Stomach (tissue), 9 donors: ENCODE results near the gene ZCCHC14. TPM values are rescaled to one million over a fixed set of nuclear protein-coding genes. Genes with fewer than 3 reads are reported as not detected.

Experiments
- DNase-seq, 2 donors: peaks; one replicate each; pipeline versions ENCODE4 v3.0.0 to v3.0.0-alpha.2; 2013 to 2019
- H3K27ac ChIP-seq, 5 donors: fragments of 200-600 bp in 4 of 5; sonication (generic) in 4 of 5; one replicate each; pipeline ENCODE4 v1.5.1; 2013 to 2019; ENCODE audit warnings: mild to moderate bottlenecking in 1 of 5, moderate library complexity in 1 of 5
- H3K27me3 ChIP-seq, 3 donors: fragments of 200-600 bp; sonication (generic); one replicate each; pipeline ENCODE4 v1.5.1; 2017 to 2019; ENCODE audit warnings: mixed run types in 1 of 3
- H3K36me3 ChIP-seq, 4 donors: fragments of 200-600 bp; sonication (generic); 1 replicate in 3 of 4; 2 replicates in 1 of 4; pipeline ENCODE4 v1.5.1; 2016 to 2019
- H3K4me1 ChIP-seq, 4 donors: fragments of 200-600 bp; sonication (generic); one replicate each; pipeline ENCODE4 v1.5.1; 2016 to 2019
- H3K4me3 ChIP-seq, 4 donors: fragments of 200-600 bp; sonication (generic) in 3 of 4; one replicate each; pipeline ENCODE4 v1.5.1; 2016 to 2019; ENCODE audit warnings: mild to moderate bottlenecking in 1 of 4
- H3K9me3 ChIP-seq, 4 donors: fragments of 200-600 bp; sonication (generic); one replicate each; pipeline ENCODE4 v1.5.1; 2016 to 2019
- EP300 ChIP-seq: sonication (generic); formaldehyde crosslinking; IDR thresholded peaks from one replicate; pipeline ENCODE4 v1.6.1; 2017; ENCODE audit warnings: antibody characterized with exemption
- POLR2A ChIP-seq, 4 donors: fragments of 450-650 bp; IDR thresholded peaks; one replicate each; pipeline ENCODE4 v1.6.1; 2016; ENCODE audit warnings: antibody characterized with exemption in 4 of 4, control low read depth in 2 of 4, mild to moderate bottlenecking in 1 of 4, moderate library complexity in 1 of 4
- POLR2AphosphoS5 ChIP-seq, 3 donors: sonication (generic); formaldehyde crosslinking; IDR thresholded peaks; one replicate each; pipeline ENCODE4 v1.6.1; 2016; ENCODE audit warnings: antibody characterized with exemption in 3 of 3
- WGBS, 5 donors: extraction: QIAGEN DNeasy Blood & Tissue Kit in 3 of 5; methylation state at CpG; one replicate each; pipeline versions ENCODE4 v1.1.5 to v1.1.7; 2013 to 2018; 5-methylcytosine and 5-hydroxymethylcytosine counted together
- intact Hi-C: fragments of 100-400 bp; cut with DNase I; formaldehyde crosslinking; loops from one replicate; pipeline ENCODE4 v1.15.1; 2023; ENCODE audit warnings: low total_unique reads
- polyA plus RNA-seq, 3 donors: library from polyadenylated mRNA; stranded (reverse); fragments of 200-250 nt; gene quantifications; one replicate each; pipeline ENCODE4 v1.2.3, GENCODE V29; 2013
- total RNA-seq, 5 donors: library from RNA; depleted of rRNA; stranded (reverse); fragments of >200 nt; gene quantifications; one replicate each; pipeline versions ENCODE4 v1.1.0 to v1.2.3, GENCODE V29; 2014 to 2016
- TF ChIP-seq, protein P1 (sequence below), 7 experiments: fragments of 450-650 bp in 4 of 7; fragments of 200-600 bp in 3 of 7; sonication (generic) in 3 of 7; IDR thresholded peaks; one replicate each; pipeline ENCODE4 v1.5.1; 2016 to 2019; ENCODE audit warnings: antibody characterized with exemption in 7 of 7, control low read depth in 2 of 7, mild to moderate bottlenecking in 1 of 7
- donor health status: healthy with polysubstance abuse.
- donor health status: Bipolar disorder and iron deficiency.
- donor health status: healthy.

The ZCCHC14 gene
- total and polyA plus RNA-seq, 8 donors = 5.4 to 25.9 (median 16.7) TPM

DNA sequence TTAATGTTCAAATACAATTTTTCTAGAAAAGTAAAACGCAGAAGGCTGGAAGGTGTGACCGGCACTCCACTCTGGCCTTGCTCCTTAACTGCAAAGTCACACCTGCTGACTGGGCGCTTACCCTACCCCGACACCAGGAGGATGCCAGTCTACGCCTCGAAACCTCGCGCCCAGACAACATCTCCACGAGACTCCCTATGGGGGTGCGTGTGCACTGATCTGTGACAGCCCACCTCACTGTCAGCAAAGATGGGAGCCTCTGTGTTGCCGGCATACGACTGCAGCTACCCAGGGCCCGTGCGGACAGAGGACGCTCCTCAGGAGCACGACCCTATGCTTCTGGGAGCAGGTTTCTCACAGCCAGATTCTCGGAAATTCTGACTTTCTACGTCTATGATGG, 74.6 kb downstream of the ZCCHC14 start:
- TF ChIP-seq POLR2AphosphoS5 (IDR thresholded peaks at IDR 0.05) (no peak), EP300 (no peak), POLR2A (IDR thresholded peaks at IDR 0.05) (no peak)
- TF ChIP-seq, protein P1, sequence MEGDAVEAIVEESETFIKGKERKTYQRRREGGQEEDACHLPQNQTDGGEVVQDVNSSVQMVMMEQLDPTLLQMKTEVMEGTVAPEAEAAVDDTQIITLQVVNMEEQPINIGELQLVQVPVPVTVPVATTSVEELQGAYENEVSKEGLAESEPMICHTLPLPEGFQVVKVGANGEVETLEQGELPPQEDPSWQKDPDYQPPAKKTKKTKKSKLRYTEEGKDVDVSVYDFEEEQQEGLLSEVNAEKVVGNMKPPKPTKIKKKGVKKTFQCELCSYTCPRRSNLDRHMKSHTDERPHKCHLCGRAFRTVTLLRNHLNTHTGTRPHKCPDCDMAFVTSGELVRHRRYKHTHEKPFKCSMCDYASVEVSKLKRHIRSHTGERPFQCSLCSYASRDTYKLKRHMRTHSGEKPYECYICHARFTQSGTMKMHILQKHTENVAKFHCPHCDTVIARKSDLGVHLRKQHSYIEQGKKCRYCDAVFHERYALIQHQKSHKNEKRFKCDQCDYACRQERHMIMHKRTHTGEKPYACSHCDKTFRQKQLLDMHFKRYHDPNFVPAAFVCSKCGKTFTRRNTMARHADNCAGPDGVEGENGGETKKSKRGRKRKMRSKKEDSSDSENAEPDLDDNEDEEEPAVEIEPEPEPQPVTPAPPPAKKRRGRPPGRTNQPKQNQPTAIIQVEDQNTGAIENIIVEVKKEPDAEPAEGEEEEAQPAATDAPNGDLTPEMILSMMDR (IDR thresholded peaks at IDR 0.05) = no peak
- Histone ChIP-seq H3K27me3 (no peaks in the 10 kb centered on the region), H3K4me3 (no peak overlapping the region), H3K4me1 (peaks cover 0 to 11% (median 0%) of the 10 kb centered on the region in 4 donors), H3K27ac (no peak overlapping the region), H3K36me3 (peaks cover 51 to 99% (median 98%) of the 10 kb centered on the region in 4 donors), H3K9me3 (no peaks in the 10 kb centered on the region)
- 92 to 95% (median 94%) methylated on average over 11 to 18 of the region's 18 CpGs for WGBS, 5 donors
- DNase-seq = no peak
- intact Hi-C loops = loop anchor here (10.0 kb wide), 1 partner anchor 217 kb away; no protein-coding TSS in a partner anchor

DNA sequence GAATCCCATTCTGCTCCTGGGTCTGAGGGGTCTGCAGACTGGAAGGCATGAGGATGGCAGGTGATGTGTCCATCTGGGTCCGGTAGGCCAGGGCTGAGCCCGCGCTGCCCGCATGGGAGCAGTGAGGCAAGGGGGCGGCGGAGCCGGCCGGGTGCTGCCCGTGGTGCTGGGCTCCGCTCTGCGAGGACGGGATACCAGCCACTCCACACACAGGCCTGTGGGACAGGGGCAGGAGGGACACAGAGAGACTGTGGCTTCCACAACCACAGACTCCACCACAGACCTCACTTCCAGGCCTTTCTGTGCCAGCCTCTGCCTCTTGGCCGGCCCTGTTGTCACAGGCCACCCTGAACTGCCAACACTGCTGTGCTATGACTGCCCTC, 75.3 kb downstream of the ZCCHC14 start:
- H3K4me1 ChIP-seq = peaks cover 0 to 11% (median 0%) of the 10 kb centered on the region in 4 donors
- no peaks in the 10 kb centered on the region for H3K27me3 ChIP-seq
- 91 to 98% (median 94%) methylated on average over 8 to 13 of the region's 13 CpGs for WGBS, 5 donors
- no peak overlapping the region for H3K4me3 ChIP-seq
- TF ChIP-seq POLR2AphosphoS5 (IDR thresholded peaks at IDR 0.05) = no peak
- no peak for TF ChIP-seq EP300
- TF ChIP-seq, protein P1 (IDR thresholded peaks at IDR 0.05) = no peak
- no peak for TF ChIP-seq POLR2A (IDR thresholded peaks at IDR 0.05)
- DNase-seq = no peak
- intact Hi-C loops = loop anchor here (10.0 kb wide), 1 partner anchor 217 kb away; no protein-coding TSS in a partner anchor
- H3K27ac ChIP-seq = no peak overlapping the region
- H3K36me3 ChIP-seq = peaks cover 56 to 99% (median 98%) of the 10 kb centered on the region in 4 donors
- no peaks in the 10 kb centered on the region for H3K9me3 ChIP-seq

DNA sequence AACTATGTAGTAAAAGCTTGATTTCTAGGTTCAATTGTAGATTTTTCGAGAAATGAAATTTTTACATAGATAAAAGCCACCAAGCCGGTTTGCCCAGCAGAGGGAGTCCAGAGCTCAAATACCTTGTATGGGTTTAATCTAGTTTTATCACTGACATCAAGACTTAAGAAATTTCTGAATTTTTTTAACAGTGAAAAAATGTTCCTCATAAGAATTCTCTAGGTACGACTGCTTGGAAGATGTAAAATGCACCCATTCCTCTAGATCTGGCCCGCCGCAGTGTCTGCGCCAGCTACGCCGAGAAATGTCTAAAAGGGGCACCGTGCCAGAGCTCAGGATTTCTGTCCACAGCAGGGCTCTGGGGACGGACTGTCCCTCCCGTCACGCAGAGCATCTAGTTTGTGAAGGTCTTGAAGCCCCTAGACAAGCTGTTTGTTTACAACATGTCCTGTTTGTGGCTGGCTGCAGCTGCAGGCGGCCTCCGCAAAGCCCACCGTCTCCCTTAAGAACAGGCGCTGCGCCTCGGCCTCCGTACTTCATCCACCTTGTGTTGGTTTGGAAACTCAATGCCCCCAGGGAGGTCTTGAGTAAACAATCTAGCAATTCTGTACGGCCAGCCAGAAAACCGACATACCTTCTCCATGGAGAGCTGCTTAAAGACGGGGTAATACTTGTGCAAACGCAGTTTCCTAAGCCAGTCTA, 75.8 kb downstream of the ZCCHC14 start:
- Histone ChIP-seq H3K9me3 (no peaks in the 10 kb centered on the region), H3K4me3 (no peak overlapping the region), H3K27ac (no peak overlapping the region), H3K36me3 (peaks cover 59 to 99% (median 98%) of the 10 kb centered on the region in 4 donors), H3K4me1 (peaks cover 0 to 11% (median 0%) of the 10 kb centered on the region in 4 donors), H3K27me3 (no peaks in the 10 kb centered on the region)
- 74 to 81% (median 76%) methylated on average over 19 to 23 of the region's 23 CpGs for WGBS, 5 donors
- TF ChIP-seq EP300 (no peak), POLR2AphosphoS5 (IDR thresholded peaks at IDR 0.05) (no peak), POLR2A (IDR thresholded peaks at IDR 0.05) (no peak)
- TF ChIP-seq, protein P1 (IDR thresholded peaks at IDR 0.05) = peak in 5 of 7 experiments; percentile 28 to 58 (median 40)
- intact Hi-C loops = loop anchor here (10.0 kb wide), 1 partner anchor 218 kb away; no protein-coding TSS in a partner anchor
- peak in 1 of 2 donors; percentile 69 for DNase-seq

DNA sequence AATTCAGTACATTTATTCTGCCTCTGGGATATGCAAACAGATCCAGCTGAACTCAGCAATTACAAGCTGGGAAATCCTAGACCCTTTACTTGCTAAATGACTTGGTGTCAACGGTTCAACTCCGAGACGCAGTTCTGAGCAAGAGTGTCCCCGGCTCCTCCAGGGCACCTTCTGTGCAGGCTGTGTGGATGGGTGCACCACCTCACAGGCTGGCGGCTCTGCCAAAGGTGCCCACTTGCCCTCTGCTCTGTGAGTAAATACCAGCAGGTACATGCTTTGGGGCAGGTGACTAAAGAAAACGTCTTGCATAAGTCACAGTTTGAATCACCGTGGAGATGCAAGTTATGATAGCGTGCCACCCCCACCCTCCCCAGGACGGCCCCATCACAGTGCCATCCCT, 77.4 kb downstream of the ZCCHC14 start:
- whole genome bisulfite sequencing, 5 donors = 83 to 91% (median 87%) methylated on average over 5 to 9 of the region's 9 CpGs
- Histone ChIP-seq H3K4me1 (peaks cover 0 to 11% (median 0%) of the 10 kb centered on the region in 4 donors), H3K36me3 (peaks cover 62 to 99% (median 98%) of the 10 kb centered on the region in 4 donors), H3K27me3 (no peaks in the 10 kb centered on the region), H3K9me3 (no peaks in the 10 kb centered on the region), H3K4me3 (no peak overlapping the region), H3K27ac (no peak overlapping the region)
- intact Hi-C loops = loop anchor here (10.0 kb wide), 1 partner anchor 219 kb away; no protein-coding TSS in a partner anchor
- DNase-seq = no peak
- TF ChIP-seq EP300 = no peak
- no peak for TF ChIP-seq POLR2AphosphoS5 (IDR thresholded peaks at IDR 0.05)
- TF ChIP-seq, protein P1 (IDR thresholded peaks at IDR 0.05) = no peak
- TF ChIP-seq POLR2A (IDR thresholded peaks at IDR 0.05) = no peak
